ENCODE measurements around the gene SLC46A1. TPM values are rescaled to one million over a fixed set of nuclear protein-coding genes. Genes with fewer than 3 reads are reported as not detected.

The SLC46A1 gene
- total and polyA plus RNA-seq, 2 of the 13 experiments (the other 11 are each of a cell fraction or from before 2014, with no cell fraction given) = 19.6 to 22.6 TPM

GRCh38 chr17:28357061-28357900 is 48.7 kb downstream of the SLC46A1 start, which contains the start of gene POLDIP2 (continued):
- TF ChIP-seq TP53 (CRISPR knock-in tag; conservative IDR thresholded peaks at IDR 0.05) = 0 out of 2 replicates have a peak, but pooled peaks have one; percentile 58
- TF ChIP-seq, protein P1, sequence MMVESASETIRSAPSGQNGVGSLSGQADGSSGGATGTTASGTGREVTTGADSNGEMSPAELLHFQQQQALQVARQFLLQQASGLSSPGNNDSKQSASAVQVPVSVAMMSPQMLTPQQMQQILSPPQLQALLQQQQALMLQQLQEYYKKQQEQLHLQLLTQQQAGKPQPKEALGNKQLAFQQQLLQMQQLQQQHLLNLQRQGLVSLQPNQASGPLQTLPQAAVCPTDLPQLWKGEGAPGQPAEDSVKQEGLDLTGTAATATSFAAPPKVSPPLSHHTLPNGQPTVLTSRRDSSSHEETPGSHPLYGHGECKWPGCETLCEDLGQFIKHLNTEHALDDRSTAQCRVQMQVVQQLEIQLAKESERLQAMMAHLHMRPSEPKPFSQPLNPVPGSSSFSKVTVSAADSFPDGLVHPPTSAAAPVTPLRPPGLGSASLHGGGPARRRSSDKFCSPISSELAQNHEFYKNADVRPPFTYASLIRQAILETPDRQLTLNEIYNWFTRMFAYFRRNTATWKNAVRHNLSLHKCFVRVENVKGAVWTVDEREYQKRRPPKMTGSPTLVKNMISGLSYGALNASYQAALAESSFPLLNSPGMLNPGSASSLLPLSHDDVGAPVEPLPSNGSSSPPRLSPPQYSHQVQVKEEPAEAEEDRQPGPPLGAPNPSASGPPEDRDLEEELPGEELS (CRISPR knock-in tag; IDR thresholded peaks at IDR 0.05) = peak; percentile 45; the same call in 1 of the 2 replicates
- TF ChIP-seq ATF7-NPFF (CRISPR knock-in tag; IDR thresholded peaks at IDR 0.05; ENCODE audit: low read depth) = peak; percentile 79
- TF ChIP-seq ZNF597 (CRISPR knock-in tag; IDR thresholded peaks at IDR 0.05) = no peak
- TF ChIP-seq FOXJ3 (CRISPR knock-in tag; IDR thresholded peaks at IDR 0.05; ENCODE audit: borderline replicate concordance) = peak; percentile 20; the same call in 1 of the 2 replicates
- TF ChIP-seq, protein P2, sequence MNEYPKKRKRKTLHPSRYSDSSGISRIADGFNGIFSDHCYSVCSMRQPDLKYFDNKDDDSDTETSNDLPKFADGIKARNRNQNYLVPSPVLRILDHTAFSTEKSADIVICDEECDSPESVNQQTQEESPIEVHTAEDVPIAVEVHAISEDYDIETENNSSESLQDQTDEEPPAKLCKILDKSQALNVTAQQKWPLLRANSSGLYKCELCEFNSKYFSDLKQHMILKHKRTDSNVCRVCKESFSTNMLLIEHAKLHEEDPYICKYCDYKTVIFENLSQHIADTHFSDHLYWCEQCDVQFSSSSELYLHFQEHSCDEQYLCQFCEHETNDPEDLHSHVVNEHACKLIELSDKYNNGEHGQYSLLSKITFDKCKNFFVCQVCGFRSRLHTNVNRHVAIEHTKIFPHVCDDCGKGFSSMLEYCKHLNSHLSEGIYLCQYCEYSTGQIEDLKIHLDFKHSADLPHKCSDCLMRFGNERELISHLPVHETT (CRISPR knock-in tag; conservative IDR thresholded peaks at IDR 0.05) = peak; percentile 81; the same call in 1 of the 2 replicates
- TF ChIP-seq CENPT (CRISPR knock-in tag; IDR thresholded peaks at IDR 0.05; ENCODE audit: low read depth) = peak; percentile 81; the same call in 1 of the 2 replicates
- peak; percentile 79; the same call in 1 of the 2 replicates for TF ChIP-seq ZNF430 (CRISPR knock-in tag; IDR thresholded peaks at IDR 0.05)
- TF ChIP-seq HOXA5 (CRISPR knock-in tag; IDR thresholded peaks at IDR 0.05) = peak; percentile 87; the same call in 1 of the 2 replicates
- peak; percentile 85 for TF ChIP-seq HES4 (CRISPR knock-in tag; IDR thresholded peaks at IDR 0.05; ENCODE audit: borderline replicate concordance)
- TF ChIP-seq FOXK1 (CRISPR knock-in tag; IDR thresholded peaks at IDR 0.05; ENCODE audit: borderline replicate concordance, low read depth) = peak; percentile 96; the same call in 1 of the 2 replicates
- peak; percentile 78 for TF ChIP-seq CBFB (CRISPR knock-in tag; IDR thresholded peaks at IDR 0.05)
- TF ChIP-seq, protein P3, sequence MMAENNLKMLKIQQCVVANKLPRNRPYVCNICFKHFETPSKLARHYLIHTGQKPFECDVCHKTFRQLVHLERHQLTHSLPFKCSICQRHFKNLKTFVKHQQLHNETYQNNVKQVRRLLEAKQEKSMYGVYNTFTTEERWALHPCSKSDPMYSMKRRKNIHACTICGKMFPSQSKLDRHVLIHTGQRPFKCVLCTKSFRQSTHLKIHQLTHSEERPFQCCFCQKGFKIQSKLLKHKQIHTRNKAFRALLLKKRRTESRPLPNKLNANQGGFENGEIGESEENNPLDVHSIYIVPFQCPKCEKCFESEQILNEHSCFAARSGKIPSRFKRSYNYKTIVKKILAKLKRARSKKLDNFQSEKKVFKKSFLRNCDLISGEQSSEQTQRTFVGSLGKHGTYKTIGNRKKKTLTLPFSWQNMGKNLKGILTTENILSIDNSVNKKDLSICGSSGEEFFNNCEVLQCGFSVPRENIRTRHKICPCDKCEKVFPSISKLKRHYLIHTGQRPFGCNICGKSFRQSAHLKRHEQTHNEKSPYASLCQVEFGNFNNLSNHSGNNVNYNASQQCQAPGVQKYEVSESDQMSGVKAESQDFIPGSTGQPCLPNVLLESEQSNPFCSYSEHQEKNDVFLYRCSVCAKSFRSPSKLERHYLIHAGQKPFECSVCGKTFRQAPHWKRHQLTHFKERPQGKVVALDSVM (CRISPR knock-in tag; IDR thresholded peaks at IDR 0.05) = peak; percentile 43; the same call in 1 of the 2 replicates
- no peak for TF ChIP-seq FOXA1 (IDR thresholded peaks at IDR 0.05)
- peak; percentile 53 for TF ChIP-seq FOXA1 (CRISPR knock-in tag; IDR thresholded peaks at IDR 0.05)
- TF ChIP-seq HBP1 (CRISPR knock-in tag; IDR thresholded peaks at IDR 0.05; ENCODE audit: low read depth) = peak; percentile 84; the same call in 1 of the 2 replicates
- 0 out of 4 replicates have a peak, but pooled peaks of 1 of the 2 experiments have one; percentile 13 for TF ChIP-seq NR2F1 (CRISPR knock-in tag; IDR thresholded peaks at IDR 0.05)
- TF ChIP-seq ZSCAN31 (CRISPR knock-in tag; IDR thresholded peaks at IDR 0.05; ENCODE audit: low read depth) = peak; percentile 87
